Kidney (tissue), 14 donors: Measurements from ENCODE around the gene SLC45A1. TPM values are rescaled to one million over a fixed set of nuclear protein-coding genes. Genes with fewer than 3 reads are reported as not detected.

Source experiments
- DNase-seq, 5 donors: peaks; one replicate each; pipeline ENCODE4 v3.0.0-alpha.2; 2013 to 2020
- FAIRE-seq: peaks from 2 replicates; lab custom pipeline; 2012; peaks lifted over from hg19 to GRCh38; lab: Jason Lieb, UNC
- H3K27ac ChIP-seq, 2 donors: one replicate each; pipeline ENCODE4 v1.7.0; 2013; ENCODE audit warnings: low read depth in 2 of 2, low read length in 2 of 2, inconsistent platforms in 1 of 2
- H3K27me3 ChIP-seq: one replicate; pipeline ENCODE4 v1.7.1; 2013; ENCODE audit warnings: low read length, inconsistent platforms; ENCODE audit not compliant: control insufficient read depth, insufficient read depth
- H3K36me3 ChIP-seq, 3 donors: one replicate each; pipeline versions ENCODE4 v1.7.0 to v1.7.1; 2013; ENCODE audit warnings: low read length in 3 of 3, control low read depth in 1 of 3, inconsistent platforms in 1 of 3; ENCODE audit not compliant: insufficient read depth in 3 of 3, control insufficient read depth in 2 of 3
- H3K4me1 ChIP-seq, 3 donors: one replicate each; pipeline versions ENCODE4 v1.7.0 to v1.7.1; 2013; ENCODE audit warnings: low read length in 3 of 3, inconsistent platforms in 1 of 3, low read depth in 1 of 3; ENCODE audit not compliant: control insufficient read depth in 2 of 3, insufficient read depth in 2 of 3
- H3K4me3 ChIP-seq, 3 donors: one replicate each; pipeline versions ENCODE4 v1.7.0 to v1.8.1; 2013; ENCODE audit warnings: low read length in 3 of 3, control low read depth in 1 of 3, inconsistent platforms in 1 of 3
- H3K9ac ChIP-seq, 3 donors: one replicate each; pipeline versions ENCODE4 v1.7.0 to v1.7.1; 2013; ENCODE audit warnings: low read length in 3 of 3, control low read depth in 1 of 3, inconsistent platforms in 1 of 3
- H3K9me3 ChIP-seq, 3 donors: one replicate each; pipeline versions ENCODE4 v1.7.0 to v1.7.1; 2013; ENCODE audit warnings: low read length in 3 of 3, control low read depth in 1 of 3, inconsistent platforms in 1 of 3; ENCODE audit not compliant: control insufficient read depth in 2 of 3, insufficient read depth in 1 of 3
- CTCF ChIP-seq: IDR thresholded peaks from 3 replicates; pipeline ENCODE4 v1.5.1; 2012; ENCODE audit warnings: mild to moderate bottlenecking, moderate library complexity, borderline replicate concordance; ENCODE audit not compliant: insufficient read depth; ENCODE audit errors: extremely low read depth
- intact Hi-C: fragments of 100-400 bp; cut with DNase I; formaldehyde crosslinking; loops from one replicate; pipeline ENCODE4 v1.11.1; 2022
- polyA plus RNA-seq: library from polyadenylated mRNA; stranded (reverse); fragments of 350-450 nt; fragmentation: Illumina TruSeq; extraction: RNeasy Lipid Tissue Mini Kit (QIAGEN cat#74804); gene quantifications from one replicate; pipeline ENCODE4 v1.2.3, GENCODE V29; 2014; ENCODE audit warnings: low read depth, low replicate concordance; ENCODE audit not compliant: insufficient read depth
- total RNA-seq: library from RNA; stranded (reverse); fragmentation: NEBNext Ultra II Directional; extraction: Animal tissue kit (Norgen Biotek cat#: 25700); gene quantifications from one replicate; pipeline ENCODE4 v1.2.1, GENCODE V29; 2021
- donor health status: control.
- donor health status: control.
- donor health status: control.
- donor health status: control.
- donor health status: control.
- donor health status: DM: yes; HTN: yes; CAD: no.
- donor health status: Normal renal cell carcinoma (clear cell type).

Gene SLC45A1
- total and polyA plus RNA-seq, 2 donors from 2014 or later, result 1.8 to 9.2 TPM

- intact Hi-C loops, result loop anchor here (10.0 kb wide), 1 partner anchor 328 kb away; no protein-coding TSS in a partner anchor
- no peak for TF ChIP-seq CTCF
- no peak overlapping the region for H3K9ac ChIP-seq
Measured at GRCh38 chr1:8312235-8313218, 5.4 kb upstream of the SLC45A1 start.

GRCh38 chr1:8313231-8313630 lies 4.7 kb upstream of the SLC45A1 start:
- H3K4me1 ChIP-seq, result peaks cover 0 to 15% (median 12%) of the 10 kb centered on the region in 3 donors
- H3K9me3 ChIP-seq, result peaks cover 0 to 4% (median 0%) of the 10 kb centered on the region in 3 donors
- intact Hi-C loops, result loop anchor here (10.0 kb wide), 1 partner anchor 328 kb away; no protein-coding TSS in a partner anchor
- no peak overlapping the region for H3K27ac ChIP-seq
- no peak overlapping the region for H3K9ac ChIP-seq
- DNase-seq, result no peak
- no peak overlapping the region for H3K4me3 ChIP-seq
- TF ChIP-seq CTCF, result no peak
- H3K27me3 ChIP-seq, result no peaks in the 10 kb centered on the region
- no peak for FAIRE-seq
- H3K36me3 ChIP-seq, result no peaks in the 10 kb centered on the region

More at GRCh38 chr1:8312235-8313218, 5.4 kb upstream of the SLC45A1 start:
- no peak overlapping the region for H3K4me3 ChIP-seq
- H3K27ac ChIP-seq, result no peak overlapping the region
- DNase-seq, result no peak
- peaks cover 0 to 14% (median 12%) of the 10 kb centered on the region in 3 donors for H3K4me1 ChIP-seq
- FAIRE-seq, result no peak
- no peaks in the 10 kb centered on the region for H3K36me3 ChIP-seq
- H3K9me3 ChIP-seq, result peaks cover 0 to 4% (median 0%) of the 10 kb centered on the region in 3 donors
- H3K27me3 ChIP-seq, result no peaks in the 10 kb centered on the region

GRCh38 chr1:8314346-8315280 lies 3.3 kb upstream of the SLC45A1 start:
- H3K4me1 ChIP-seq, result peaks cover 0 to 19% (median 12%) of the 10 kb centered on the region in 3 donors
- peak; percentile 91 for TF ChIP-seq CTCF
- H3K4me3 ChIP-seq, result no peak overlapping the region
- FAIRE-seq (peak; percentile 77), DNase-seq (peak in 4 of 5 donors; percentile 88 to 92 (median 90))
- no peak overlapping the region for H3K9ac ChIP-seq
- no peak overlapping the region for H3K27ac ChIP-seq
- no peaks in the 10 kb centered on the region for H3K27me3 ChIP-seq
- H3K36me3 ChIP-seq, result no peaks in the 10 kb centered on the region
- H3K9me3 ChIP-seq, result peaks cover 0 to 4% (median 0%) of the 10 kb centered on the region in 3 donors
- intact Hi-C loops, result loop anchor here (10.0 kb wide), 1 partner anchor 330 kb away; no protein-coding TSS in a partner anchor
